ENCODE measurements around the gene NACC2. TPM values are rescaled to one million over a fixed set of nuclear protein-coding genes. Genes with fewer than 3 reads are reported as not detected.

Gene NACC2
- total and polyA plus RNA-seq, 9 of the 15 experiments (the other 6 are each of a cell fraction or from before 2014, with no cell fraction given) = 0.70 to 25.1 (median 5.6) TPM

DNA sequence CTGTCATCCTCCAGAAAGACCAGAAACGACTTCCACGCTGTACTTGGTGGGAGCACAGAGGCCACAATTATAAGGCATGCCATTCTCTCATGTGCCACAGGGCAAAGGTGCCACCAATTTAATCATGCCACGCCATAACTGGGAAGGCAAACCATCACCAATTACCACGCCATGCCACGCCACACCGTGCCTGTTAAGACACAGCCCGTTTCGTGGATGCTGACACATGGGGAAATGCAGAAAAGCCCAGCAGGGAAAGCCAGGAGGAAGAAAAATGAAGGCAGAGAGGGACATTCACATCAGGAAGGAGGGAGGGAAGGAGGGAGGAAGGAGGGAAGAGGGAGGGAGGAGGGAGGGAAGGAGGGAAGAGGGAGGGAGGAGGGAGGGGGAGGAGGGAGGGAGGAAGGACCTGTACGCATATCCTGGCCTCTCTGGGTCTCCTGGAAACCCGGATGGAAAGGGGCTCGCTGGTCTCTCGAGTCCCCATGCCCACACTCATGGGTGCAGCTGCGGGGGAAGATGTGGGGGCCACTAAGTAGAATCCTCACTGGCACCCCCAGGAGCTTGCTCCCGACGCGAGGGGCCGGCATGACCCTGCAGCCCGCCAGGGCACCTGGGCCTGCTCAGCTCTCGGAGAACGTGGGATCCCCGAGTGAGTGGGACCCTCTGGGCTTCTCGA is 72.2 kb downstream of the NACC2 start:
- no peak overlapping the region for H3K4me2 ChIP-seq (ENCODE audit: insufficient read depth, low read length)
- ChIA-PET CTCF (ENCODE audit: low intra/inter-chr PET ratio) (no interaction called here), POLR2A (interaction anchor here (0.6 to 0.8 kb wide), 3 partner anchors 14 to 111 kb away, joined by 3 read pairs; no protein-coding TSS in a partner anchor)
- DNase-seq (ENCODE audit: extremely low read depth in 1 of 4, low spot score in 3 of 4) (no peak), ATAC-seq (no peak), FAIRE-seq (no peak)
- peaks cover 3% of the 10 kb centered on the region for H3K9me1 ChIP-seq (ENCODE audit: control insufficient read depth, insufficient read depth, low read length)
- no peaks in the 10 kb centered on the region for H3K9me3 ChIP-seq (replicated peaks; ENCODE audit: control insufficient read depth, insufficient read depth, low read depth, low read length)
- in situ Hi-C loops (cut with MboI) (loop anchor here (5.0 kb wide), 1 partner anchor 39 kb away; no protein-coding TSS in a partner anchor), intact Hi-C loops (cut with micrococcal nuclease) (no loop called here)
- H3K27me3 ChIP-seq (ENCODE audit: control insufficient read depth in 2 of 2, insufficient read depth in 2 of 2, low read length in 2 of 2) = no peaks in the 10 kb centered on the region
- peaks cover 0 to 31% of the 10 kb centered on the region in 2 experiments; a peak in 2 of 5 replicates for H3K4me1 ChIP-seq (replicated peaks in 1 of 2; ENCODE audit: control insufficient read depth in 2 of 2, insufficient read depth in 2 of 2, low read length in 2 of 2)
- TF ChIP-seq, protein P1, sequence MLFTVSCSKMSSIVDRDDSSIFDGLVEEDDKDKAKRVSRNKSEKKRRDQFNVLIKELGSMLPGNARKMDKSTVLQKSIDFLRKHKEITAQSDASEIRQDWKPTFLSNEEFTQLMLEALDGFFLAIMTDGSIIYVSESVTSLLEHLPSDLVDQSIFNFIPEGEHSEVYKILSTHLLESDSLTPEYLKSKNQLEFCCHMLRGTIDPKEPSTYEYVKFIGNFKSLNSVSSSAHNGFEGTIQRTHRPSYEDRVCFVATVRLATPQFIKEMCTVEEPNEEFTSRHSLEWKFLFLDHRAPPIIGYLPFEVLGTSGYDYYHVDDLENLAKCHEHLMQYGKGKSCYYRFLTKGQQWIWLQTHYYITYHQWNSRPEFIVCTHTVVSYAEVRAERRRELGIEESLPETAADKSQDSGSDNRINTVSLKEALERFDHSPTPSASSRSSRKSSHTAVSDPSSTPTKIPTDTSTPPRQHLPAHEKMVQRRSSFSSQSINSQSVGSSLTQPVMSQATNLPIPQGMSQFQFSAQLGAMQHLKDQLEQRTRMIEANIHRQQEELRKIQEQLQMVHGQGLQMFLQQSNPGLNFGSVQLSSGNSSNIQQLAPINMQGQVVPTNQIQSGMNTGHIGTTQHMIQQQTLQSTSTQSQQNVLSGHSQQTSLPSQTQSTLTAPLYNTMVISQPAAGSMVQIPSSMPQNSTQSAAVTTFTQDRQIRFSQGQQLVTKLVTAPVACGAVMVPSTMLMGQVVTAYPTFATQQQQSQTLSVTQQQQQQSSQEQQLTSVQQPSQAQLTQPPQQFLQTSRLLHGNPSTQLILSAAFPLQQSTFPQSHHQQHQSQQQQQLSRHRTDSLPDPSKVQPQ (CRISPR knock-in tag; IDR thresholded peaks at IDR 0.05; ENCODE audit: borderline replicate concordance) = no peak
- TF ChIP-seq, protein P2, sequence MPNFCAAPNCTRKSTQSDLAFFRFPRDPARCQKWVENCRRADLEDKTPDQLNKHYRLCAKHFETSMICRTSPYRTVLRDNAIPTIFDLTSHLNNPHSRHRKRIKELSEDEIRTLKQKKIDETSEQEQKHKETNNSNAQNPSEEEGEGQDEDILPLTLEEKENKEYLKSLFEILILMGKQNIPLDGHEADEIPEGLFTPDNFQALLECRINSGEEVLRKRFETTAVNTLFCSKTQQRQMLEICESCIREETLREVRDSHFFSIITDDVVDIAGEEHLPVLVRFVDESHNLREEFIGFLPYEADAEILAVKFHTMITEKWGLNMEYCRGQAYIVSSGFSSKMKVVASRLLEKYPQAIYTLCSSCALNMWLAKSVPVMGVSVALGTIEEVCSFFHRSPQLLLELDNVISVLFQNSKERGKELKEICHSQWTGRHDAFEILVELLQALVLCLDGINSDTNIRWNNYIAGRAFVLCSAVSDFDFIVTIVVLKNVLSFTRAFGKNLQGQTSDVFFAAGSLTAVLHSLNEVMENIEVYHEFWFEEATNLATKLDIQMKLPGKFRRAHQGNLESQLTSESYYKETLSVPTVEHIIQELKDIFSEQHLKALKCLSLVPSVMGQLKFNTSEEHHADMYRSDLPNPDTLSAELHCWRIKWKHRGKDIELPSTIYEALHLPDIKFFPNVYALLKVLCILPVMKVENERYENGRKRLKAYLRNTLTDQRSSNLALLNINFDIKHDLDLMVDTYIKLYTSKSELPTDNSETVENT (CRISPR knock-in tag; IDR thresholded peaks at IDR 0.05) = no peak
- peak; percentile 86 for TF ChIP-seq ZNF263 (CRISPR knock-in tag; IDR thresholded peaks at IDR 0.05; ENCODE audit: borderline replicate concordance)
- WGBS (ENCODE audit: insufficient coverage, low coverage, missing lambda C conversion rate) = 93% methylated on average over 17 of the region's 22 CpGs
- no peak overlapping the region for H2AFZ ChIP-seq (ENCODE audit: low read depth, low read length)
- H4K20me1 ChIP-seq (replicated peaks; ENCODE audit: control insufficient read depth, insufficient read depth, low read length) = 0 out of 2 replicates have a peak, but pooled peaks cover 4% of the 10 kb centered on the region
- H3K9ac ChIP-seq (ENCODE audit: insufficient read depth in 1 of 2, low read depth in 2 of 2, low read length in 2 of 2) = no peak overlapping the region; a peak in 1 of 4 replicates
- H3K79me2 ChIP-seq (ENCODE audit: control insufficient read depth, insufficient read depth, low read length) = peaks cover 34% of the 10 kb centered on the region
- no peak overlapping the region for H3K27ac ChIP-seq (ENCODE audit: extremely low read depth, low read depth, low read length)
- H3K36me3 ChIP-seq (ENCODE audit: control insufficient read depth, insufficient read depth, low read length) = peaks cover 17% of the 10 kb centered on the region; the same call in 2 of the 3 replicates
- BruUV-seq (replicated peaks) = no TSS peak
- no peak overlapping the region for H3K4me3 ChIP-seq

Measured in K562 (cell line).